Keratinocyte (primary cell): ENCODE data around the gene SAMD4A. TPM values are rescaled to one million over a fixed set of nuclear protein-coding genes. Genes with fewer than 3 reads are reported as not detected.
"Not testable (repeated sequence)": the region's sequence is repeated elsewhere in the genome, so short reads cannot be mapped to it uniquely, and the experiment has no call there.

Experiments used
- DNase-seq: peaks from one replicate; pipeline ENCODE4 v3.0.0-alpha.2; 2011; ENCODE audit warnings: low read depth, missing footprints, low spot score
- FAIRE-seq: peaks from 2 replicates; lab custom pipeline; 2011; peaks lifted over from hg19 to GRCh38; lab: Jason Lieb, UNC
- H2AFZ ChIP-seq: 2 replicates; pipeline ENCODE4 v1.6.0; 2012; ENCODE audit warnings: low read length, control low read depth, inconsistent platforms; ENCODE audit not compliant: control insufficient read depth
- H3K27ac ChIP-seq: 2 replicates; pipeline ENCODE4 v1.5.1; 2011; ENCODE audit warnings: low read length; ENCODE audit not compliant: control insufficient read depth, insufficient read depth
- H3K27me3 ChIP-seq: 3 replicates; pipeline ENCODE4 v1.6.0; 2011; ENCODE audit warnings: low read length; ENCODE audit not compliant: control insufficient read depth, insufficient read depth; ENCODE audit errors: extremely low read depth
- H3K36me3 ChIP-seq, 2 experiments: 2 replicates in 1 of 2; 3 replicates in 1 of 2; pipeline ENCODE4 v1.5.1; 2011; ENCODE audit warnings: low read length in 2 of 2, mild to moderate bottlenecking in 1 of 2; ENCODE audit not compliant: control insufficient read depth in 2 of 2, insufficient read depth in 2 of 2; ENCODE audit errors: extremely low read depth in 1 of 2
- H3K4me1 ChIP-seq: 3 replicates; pipeline ENCODE4 v1.5.1; 2011; ENCODE audit warnings: low read length; ENCODE audit not compliant: control insufficient read depth, insufficient read depth; ENCODE audit errors: extremely low read depth
- H3K4me2 ChIP-seq: 3 replicates; pipeline ENCODE4 v1.6.0; 2011; ENCODE audit warnings: low read depth, low read length; ENCODE audit not compliant: control insufficient read depth, insufficient read depth; ENCODE audit errors: extremely low read depth
- H3K4me3 ChIP-seq, 3 experiments: fragments of 200-600 bp in 1 of 3; sonication (generic) in 1 of 3; 2 replicates in 2 of 3; 3 replicates in 1 of 3; pipeline ENCODE4 v1.5.1; 2011 to 2016; ENCODE audit warnings: low read length in 3 of 3, mild to moderate bottlenecking in 3 of 3, control low read depth in 2 of 3, inconsistent platforms in 1 of 3, low read depth in 1 of 3, mixed read lengths in 1 of 3, mixed run types in 1 of 3, moderate library complexity in 1 of 3; ENCODE audit not compliant: control insufficient read depth in 2 of 3, insufficient read depth in 2 of 3; ENCODE audit errors: extremely low read depth in 1 of 3
- H3K79me2 ChIP-seq: 2 replicates; pipeline ENCODE4 v1.6.0; 2012; ENCODE audit warnings: low read length; ENCODE audit not compliant: control insufficient read depth, insufficient read depth
- H3K9ac ChIP-seq: 3 replicates; pipeline ENCODE4 v1.6.0; 2011; ENCODE audit warnings: low read length; ENCODE audit not compliant: control insufficient read depth, insufficient read depth; ENCODE audit errors: extremely low read depth
- H3K9me1 ChIP-seq: 3 replicates; pipeline ENCODE4 v1.6.0; 2011; ENCODE audit warnings: low read length; ENCODE audit not compliant: control insufficient read depth, insufficient read depth; ENCODE audit errors: extremely low read depth
- H3K9me3 ChIP-seq: 2 replicates; pipeline ENCODE4 v1.5.1; 2012; ENCODE audit warnings: low read depth, low read length; ENCODE audit not compliant: control insufficient read depth
- H4K20me1 ChIP-seq: 3 replicates; pipeline ENCODE4 v1.6.0; 2011; ENCODE audit warnings: low read length; ENCODE audit not compliant: control insufficient read depth, insufficient read depth; ENCODE audit errors: extremely low read depth
- EZH2 ChIP-seq: IDR thresholded peaks from one replicate; pipeline ENCODE4 v1.6.1; 2012; ENCODE audit warnings: inconsistent platforms, mild to moderate bottlenecking, low read length, moderate library complexity
- dilution Hi-C: fragments of 300-500 bp; cut with MboI; formaldehyde crosslinking; loops from one replicate; pipeline ENCODE4 v1.7.0; 2020; ENCODE audit warnings: low sequenced_read_pairs; ENCODE audit not compliant: extremely low pct_ligation_motif_present
- polyA plus RNA-seq, 5 experiments: library from polyadenylated mRNA; depleted of rRNA in 3 of 5; stranded (reverse) in 3 of 5; stranded (forward) in 1 of 5; unstranded in 1 of 5; fragments of >200 nt; gene quantifications; 1 replicate in 1 of 5; 2 replicates in 3 of 5; 3 replicates in 1 of 5; pipeline versions ENCODE4 v1.2.1 to v1.2.3, GENCODE V29; 2011 to 2012; ENCODE audit warnings: missing spikeins in 2 of 5, low read depth in 1 of 5, low replicate concordance in 1 of 5
- TF ChIP-seq, protein P1 (sequence below), 3 experiments: IDR thresholded peaks in 1 of 3; conservative IDR thresholded peaks in 1 of 3; optimal IDR thresholded peaks in 1 of 3; 2 replicates in 2 of 3; 3 replicates in 1 of 3; pipeline versions ENCODE3 to v1.5.1; 2011; ENCODE audit warnings: low read length in 3 of 3, mild to moderate bottlenecking in 3 of 3, moderate library complexity in 2 of 3, control low read depth in 1 of 3, inconsistent platforms in 1 of 3; ENCODE audit not compliant: insufficient read depth in 2 of 3; ENCODE audit errors: extremely low read depth in 1 of 3

The SAMD4A gene
- polyA plus RNA-seq, 1 donor (not counting 4 experiments of a cell fraction or from before 2014, with no cell fraction given), result 16.2 TPM

DNA sequence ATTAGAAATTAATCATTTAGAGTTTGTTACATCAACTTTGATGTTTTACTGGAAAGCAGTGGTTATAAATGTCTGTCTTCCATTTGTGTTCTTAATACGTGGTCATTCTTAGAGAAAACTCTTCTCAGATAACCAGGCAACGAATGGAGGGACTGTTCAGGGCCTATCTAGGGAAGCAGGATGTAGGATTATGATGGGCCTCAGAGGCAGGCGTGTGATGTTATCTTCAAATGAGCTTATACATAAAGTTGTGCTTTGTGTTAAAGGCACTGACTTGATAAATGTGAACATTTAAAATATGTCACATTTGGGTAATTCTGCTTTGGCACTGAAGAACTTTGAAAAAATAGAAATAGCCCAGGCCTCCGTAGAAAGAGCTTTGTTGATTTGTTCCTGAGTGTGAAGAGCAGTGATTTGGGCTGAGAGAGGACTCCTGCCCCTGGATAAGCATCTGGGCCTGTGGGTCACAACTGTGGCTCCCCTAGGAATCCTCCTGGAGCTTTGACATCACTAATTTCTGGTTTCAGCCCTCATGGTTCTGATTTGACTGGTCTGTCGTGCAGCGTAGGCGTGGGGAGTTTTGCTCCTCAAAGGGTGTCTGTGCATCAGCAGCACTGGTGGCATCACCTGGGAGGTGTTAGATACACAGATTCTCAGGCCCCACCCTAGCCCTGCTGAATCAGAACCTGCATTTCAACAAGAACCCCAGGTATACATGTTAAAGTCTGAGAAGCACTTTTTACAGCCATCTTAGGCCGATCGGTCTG, 55.4 kb downstream of the SAMD4A start:
- H3K4me2 ChIP-seq, result no peak overlapping the region
- no peak overlapping the region for H3K9ac ChIP-seq
- no peak overlapping the region for H2AFZ ChIP-seq
- H3K9me3 ChIP-seq, result no peaks in the 10 kb centered on the region
- H3K4me1 ChIP-seq, result no peaks in the 10 kb centered on the region
- H4K20me1 ChIP-seq, result no peaks in the 10 kb centered on the region
- H3K4me3 ChIP-seq, result no peak overlapping the region
- FAIRE-seq (no peak), DNase-seq (no peak)
- peaks cover 57% of the 10 kb centered on the region for H3K79me2 ChIP-seq
- no peak for TF ChIP-seq EZH2
- TF ChIP-seq, protein P1, sequence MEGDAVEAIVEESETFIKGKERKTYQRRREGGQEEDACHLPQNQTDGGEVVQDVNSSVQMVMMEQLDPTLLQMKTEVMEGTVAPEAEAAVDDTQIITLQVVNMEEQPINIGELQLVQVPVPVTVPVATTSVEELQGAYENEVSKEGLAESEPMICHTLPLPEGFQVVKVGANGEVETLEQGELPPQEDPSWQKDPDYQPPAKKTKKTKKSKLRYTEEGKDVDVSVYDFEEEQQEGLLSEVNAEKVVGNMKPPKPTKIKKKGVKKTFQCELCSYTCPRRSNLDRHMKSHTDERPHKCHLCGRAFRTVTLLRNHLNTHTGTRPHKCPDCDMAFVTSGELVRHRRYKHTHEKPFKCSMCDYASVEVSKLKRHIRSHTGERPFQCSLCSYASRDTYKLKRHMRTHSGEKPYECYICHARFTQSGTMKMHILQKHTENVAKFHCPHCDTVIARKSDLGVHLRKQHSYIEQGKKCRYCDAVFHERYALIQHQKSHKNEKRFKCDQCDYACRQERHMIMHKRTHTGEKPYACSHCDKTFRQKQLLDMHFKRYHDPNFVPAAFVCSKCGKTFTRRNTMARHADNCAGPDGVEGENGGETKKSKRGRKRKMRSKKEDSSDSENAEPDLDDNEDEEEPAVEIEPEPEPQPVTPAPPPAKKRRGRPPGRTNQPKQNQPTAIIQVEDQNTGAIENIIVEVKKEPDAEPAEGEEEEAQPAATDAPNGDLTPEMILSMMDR (optimal IDR thresholded peaks at IDR 0.05 in 1 of 3, IDR thresholded peaks at IDR 0.05 in 1 of 3, conservative IDR thresholded peaks at IDR 0.05 in 1 of 3; ENCODE audit: extremely low read depth in 1 of 3, insufficient read depth in 2 of 3, low read length in 3 of 3), result no peak
- dilution Hi-C loops, result no loop called here
- peaks cover 2% of the 10 kb centered on the region for H3K9me1 ChIP-seq
- H3K36me3 ChIP-seq, result peaks cover 0 to 5% of the 10 kb centered on the region in 2 experiments
- no peaks in the 10 kb centered on the region for H3K27me3 ChIP-seq
- H3K27ac ChIP-seq, result no peak overlapping the region

DNA sequence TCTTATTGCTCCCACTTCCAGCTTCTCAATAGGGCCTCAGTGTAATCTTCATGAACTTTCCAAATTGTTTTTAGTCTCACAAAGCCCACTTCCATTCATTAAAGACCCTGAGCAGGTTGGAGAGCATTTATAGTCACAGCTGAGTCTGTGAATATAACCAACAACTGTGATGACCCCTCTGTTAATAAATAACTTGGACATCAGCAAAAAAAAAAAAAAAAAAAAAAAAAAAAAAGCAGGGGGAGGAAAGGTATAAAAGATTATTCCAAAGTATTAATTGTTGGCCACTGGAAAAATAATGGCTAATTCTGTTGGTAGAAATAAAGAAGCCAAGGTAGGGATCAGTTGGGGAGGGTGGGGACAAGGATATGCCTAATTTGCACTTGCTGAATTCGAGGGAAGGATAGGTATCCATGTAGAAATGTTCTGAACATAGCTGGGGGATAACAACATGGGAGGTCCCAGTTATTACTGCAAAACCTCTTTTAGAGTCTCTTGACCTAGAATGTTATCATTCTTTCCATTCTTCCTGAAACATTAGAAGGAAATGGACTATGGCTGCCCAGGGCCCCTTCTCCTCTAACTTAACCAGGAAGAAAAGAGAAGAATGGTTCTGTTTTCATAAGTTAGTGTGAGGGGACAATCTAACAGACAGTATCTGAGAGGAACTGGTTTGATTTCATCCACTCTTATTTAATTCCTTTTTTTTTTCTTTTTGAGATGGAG, 56.5 kb downstream of the SAMD4A start:
- no peak for DNase-seq
- Histone ChIP-seq H2AFZ (no peak overlapping the region), H3K4me1 (no peaks in the 10 kb centered on the region), H3K4me2 (no peak overlapping the region), H3K27ac (no peak overlapping the region), H3K9me1 (peaks cover 2% of the 10 kb centered on the region), H3K9me3 (no peaks in the 10 kb centered on the region), H4K20me1 (no peaks in the 10 kb centered on the region), H3K36me3 (peaks cover 0 to 6% of the 10 kb centered on the region in 2 experiments), H3K79me2 (peaks cover 63% of the 10 kb centered on the region), H3K9ac (no peak overlapping the region), H3K4me3 (no peak overlapping the region), H3K27me3 (no peaks in the 10 kb centered on the region)
- dilution Hi-C loops, result no loop called here
- FAIRE-seq, result no peak
- TF ChIP-seq, protein P1 (optimal IDR thresholded peaks at IDR 0.05 in 1 of 3, IDR thresholded peaks at IDR 0.05 in 1 of 3, conservative IDR thresholded peaks at IDR 0.05 in 1 of 3; ENCODE audit: extremely low read depth in 1 of 3, insufficient read depth in 2 of 3, low read length in 3 of 3), result no peak
- no peak for TF ChIP-seq EZH2

DNA sequence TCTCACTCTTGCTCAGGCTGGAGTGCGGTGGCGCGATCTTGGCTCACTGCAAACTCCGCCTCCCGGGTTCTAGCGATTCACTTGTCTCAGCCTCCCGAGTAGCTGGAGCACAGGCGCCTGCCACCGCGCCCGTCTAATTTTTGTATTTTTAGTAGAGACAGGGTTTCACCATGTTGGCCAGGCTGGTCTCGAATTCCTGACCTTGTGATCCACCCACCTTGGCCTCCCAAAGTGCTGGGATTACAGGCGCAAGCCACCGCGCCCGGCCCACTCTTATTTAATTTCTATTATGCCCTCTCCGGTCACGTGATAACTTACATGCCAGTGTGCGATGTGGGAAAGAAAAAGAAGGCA, 57.1 kb downstream of the SAMD4A start:
- H4K20me1 ChIP-seq, H3K36me3 ChIP-seq, dilution Hi-C loops, H3K4me3 ChIP-seq, H3K9me3 ChIP-seq, H3K27me3 ChIP-seq, DNase-seq, H3K4me2 ChIP-seq, H2AFZ ChIP-seq, H3K9me1 ChIP-seq, H3K27ac ChIP-seq, H3K4me1 ChIP-seq, H3K9ac ChIP-seq, FAIRE-seq: not testable (repeated sequence)
- H3K79me2 ChIP-seq, result peaks cover 65% of the 10 kb centered on the region
